GM18511 (cell line): ENCODE results near the gene CYB5RL.
A peak's percentile ranks its signal among the peaks of the same experiment; 100 is the strongest.
"Not testable (repeated sequence)": the region's sequence is repeated elsewhere in the genome, so short reads cannot be mapped to it uniquely, and the experiment has no call there.

Source experiments
- ATAC-seq: cut with Tn5 transposase; IDR thresholded peaks from one replicate; pipeline ENCODE4 v1.9.1; 2021; ENCODE audit warnings: mild to moderate bottlenecking, moderate library complexity; ENCODE audit not compliant: unreplicated experiment

The CYB5RL gene, protein sequence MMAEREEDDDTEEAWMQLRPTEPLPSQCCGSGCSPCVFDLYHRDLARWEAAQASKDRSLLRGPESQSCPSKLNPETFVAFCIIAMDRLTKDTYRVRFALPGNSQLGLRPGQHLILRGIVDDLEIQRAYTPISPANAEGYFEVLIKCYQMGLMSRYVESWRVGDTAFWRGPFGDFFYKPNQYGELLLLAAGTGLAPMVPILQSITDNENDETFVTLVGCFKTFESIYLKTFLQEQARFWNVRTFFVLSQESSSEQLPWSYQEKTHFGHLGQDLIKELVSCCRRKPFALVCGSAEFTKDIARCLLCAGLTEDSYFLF

GRCh38 chr1:54199765-54200518 is at the start of gene CYB5RL, which contains the start of gene MRPL37:
Gene CYB5RL, minus strand, starts transcription at chr1:54200030. Its CDS starts 4,414 bp downstream, at chr1:54195616.
Gene MRPL37, plus strand, starts transcription at chr1:54200167. Its CDS starts 77 bp downstream, at chr1:54200244.
- ATAC-seq, result peak; percentile 98

GRCh38 chr1:54248966-54249365 is 49.1 kb upstream of the CYB5RL start:
- no peak for ATAC-seq

- ATAC-seq, result no peak
Observed at GRCh38 chr1:54247863-54248515, 48.2 kb upstream of the CYB5RL start.

DNA sequence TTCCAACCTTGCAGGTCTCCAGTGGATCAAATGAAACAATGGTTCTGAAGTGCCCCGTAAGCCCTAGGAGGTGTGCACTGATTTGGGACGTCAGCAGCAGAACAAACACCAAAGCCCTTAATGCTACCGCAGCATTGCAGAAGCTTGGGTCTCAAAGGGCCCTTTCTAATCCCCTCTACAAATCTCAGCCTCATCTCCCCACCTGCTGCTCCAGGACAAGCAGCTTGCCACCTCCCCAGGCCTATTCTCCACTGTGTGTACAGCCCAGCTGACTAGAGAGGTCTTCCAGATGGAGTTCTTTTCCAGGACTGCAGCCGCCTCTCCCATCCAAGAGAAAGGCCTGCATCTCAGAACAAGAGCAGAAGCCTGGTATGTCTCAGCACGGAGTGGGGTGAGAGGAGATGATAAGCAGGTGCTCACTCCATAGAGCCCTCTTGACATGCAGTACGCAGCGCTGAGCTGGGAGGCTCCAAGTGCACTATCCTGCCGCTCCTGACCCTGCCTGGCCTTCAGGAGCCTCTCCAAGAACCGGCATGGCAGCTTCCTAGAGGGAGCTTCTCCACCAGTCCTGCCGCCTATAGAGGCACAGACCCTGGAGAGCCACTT is 46.4 kb upstream of the CYB5RL start:
- no peak for ATAC-seq

DNA sequence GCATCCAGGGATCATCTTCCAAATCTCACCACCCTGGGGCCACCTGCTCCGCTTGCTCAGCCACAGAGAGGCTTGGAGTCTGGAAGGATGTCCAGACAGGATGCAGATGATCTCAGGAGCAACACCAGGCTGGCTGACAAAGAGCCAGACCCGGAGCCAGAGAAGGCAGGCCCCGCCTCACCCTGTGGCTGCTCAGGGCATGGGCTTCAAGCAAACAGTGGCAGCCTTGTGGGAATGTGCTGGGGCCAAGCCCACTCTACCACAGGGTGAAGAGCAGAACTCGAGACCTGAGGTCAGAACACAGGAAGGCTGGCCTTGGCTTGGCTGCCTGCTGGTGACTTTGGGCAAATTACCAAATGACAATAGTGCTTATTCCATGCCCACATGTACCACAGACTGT is 45.7 kb upstream of the CYB5RL start:
- no peak for ATAC-seq

DNA sequence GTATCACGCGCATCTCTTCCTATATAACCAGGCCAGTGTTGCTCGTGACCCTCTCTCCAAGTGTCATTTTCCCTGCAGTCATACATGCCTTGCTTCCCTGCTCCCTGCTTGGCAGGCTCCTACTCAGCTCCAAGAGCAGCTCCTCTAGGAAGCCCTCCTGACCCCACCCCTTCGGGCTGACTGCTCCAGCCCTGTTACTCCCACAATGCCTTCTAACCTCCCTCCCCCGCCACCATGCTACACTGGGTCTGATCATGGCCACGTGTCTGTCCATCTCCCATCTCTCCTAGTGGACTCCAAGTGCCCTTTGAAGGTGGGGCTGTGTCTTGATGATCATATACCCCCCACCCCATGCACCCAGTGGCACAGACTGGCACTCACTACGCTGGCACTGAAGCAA is 44.8 kb upstream of the CYB5RL start:
- ATAC-seq, result no peak

DNA sequence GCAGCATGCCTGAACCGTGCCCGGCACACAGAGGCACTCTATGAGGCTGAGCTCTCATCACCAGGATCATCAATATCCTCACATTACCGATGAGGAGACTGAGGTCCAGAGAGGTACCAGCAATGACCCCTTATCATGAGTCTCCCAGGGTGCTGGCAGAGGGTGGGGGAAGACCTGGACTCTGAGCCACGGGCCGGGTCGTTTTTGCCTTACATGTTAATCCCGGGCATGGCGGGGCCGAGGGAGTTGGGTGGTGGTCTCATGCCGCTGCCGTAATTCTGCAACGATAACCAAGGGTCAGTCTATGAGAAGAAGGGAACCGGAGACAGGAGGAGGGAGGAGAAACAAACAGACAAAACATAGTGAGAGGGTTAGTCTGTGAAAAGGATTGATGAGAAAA is 43.2 kb upstream of the CYB5RL start:
- no peak for ATAC-seq

GRCh38 chr1:54241364-54241763 is 41.5 kb upstream of the CYB5RL start:
- no peak for ATAC-seq

- ATAC-seq, result no peak
Observed at GRCh38 chr1:54240741-54241335, 41.0 kb upstream of the CYB5RL start.

- ATAC-seq, result no peak
Observed at GRCh38 chr1:54239631-54240031, 39.8 kb upstream of the CYB5RL start.

- ATAC-seq, result no peak
Observed at GRCh38 chr1:54239035-54239383, 39.2 kb upstream of the CYB5RL start.

- ATAC-seq, result no peak
Observed at GRCh38 chr1:54238353-54239034, 38.7 kb upstream of the CYB5RL start.

DNA sequence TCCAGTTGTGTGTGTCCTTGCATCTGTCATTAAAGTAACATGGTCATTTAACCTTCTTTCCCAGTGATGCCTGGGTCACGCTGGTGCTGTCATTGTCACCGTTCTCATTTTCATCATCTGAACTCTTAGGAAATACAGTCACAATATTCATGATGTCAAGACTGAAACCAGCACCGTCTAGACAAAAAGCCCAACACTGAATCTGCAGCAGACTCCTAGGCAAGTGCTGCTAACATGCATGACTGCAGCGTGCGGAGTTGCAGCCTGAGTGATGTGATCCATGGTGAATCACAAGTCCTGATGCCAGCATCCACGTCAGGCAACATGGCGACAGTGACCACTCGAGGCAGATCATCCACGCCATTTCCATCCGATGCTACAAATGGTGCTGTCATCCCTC is 37.8 kb upstream of the CYB5RL start:
- no peak for ATAC-seq

DNA sequence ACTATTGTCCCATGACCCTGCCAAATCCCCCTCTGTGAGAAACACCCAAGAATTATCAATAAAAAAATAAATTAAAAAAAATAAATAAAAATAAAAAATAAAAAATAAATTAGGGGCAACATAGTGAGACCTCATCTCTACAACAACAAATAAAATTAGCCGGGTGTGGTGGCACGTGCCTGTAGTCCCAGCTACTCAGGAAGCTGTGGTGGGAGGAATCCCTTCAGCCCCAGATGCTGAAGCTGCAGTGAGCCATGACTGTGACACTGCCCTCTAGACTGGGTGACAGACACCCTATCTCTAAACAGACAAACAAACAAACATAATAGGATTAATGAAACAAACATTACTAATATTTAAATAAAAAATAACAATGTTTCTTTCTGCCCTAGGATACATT is 34.5 kb upstream of the CYB5RL start:
- no peak for ATAC-seq

GRCh38 chr1:54233196-54233595 is 33.4 kb upstream of the CYB5RL start:
- not testable (repeated sequence) for ATAC-seq

DNA sequence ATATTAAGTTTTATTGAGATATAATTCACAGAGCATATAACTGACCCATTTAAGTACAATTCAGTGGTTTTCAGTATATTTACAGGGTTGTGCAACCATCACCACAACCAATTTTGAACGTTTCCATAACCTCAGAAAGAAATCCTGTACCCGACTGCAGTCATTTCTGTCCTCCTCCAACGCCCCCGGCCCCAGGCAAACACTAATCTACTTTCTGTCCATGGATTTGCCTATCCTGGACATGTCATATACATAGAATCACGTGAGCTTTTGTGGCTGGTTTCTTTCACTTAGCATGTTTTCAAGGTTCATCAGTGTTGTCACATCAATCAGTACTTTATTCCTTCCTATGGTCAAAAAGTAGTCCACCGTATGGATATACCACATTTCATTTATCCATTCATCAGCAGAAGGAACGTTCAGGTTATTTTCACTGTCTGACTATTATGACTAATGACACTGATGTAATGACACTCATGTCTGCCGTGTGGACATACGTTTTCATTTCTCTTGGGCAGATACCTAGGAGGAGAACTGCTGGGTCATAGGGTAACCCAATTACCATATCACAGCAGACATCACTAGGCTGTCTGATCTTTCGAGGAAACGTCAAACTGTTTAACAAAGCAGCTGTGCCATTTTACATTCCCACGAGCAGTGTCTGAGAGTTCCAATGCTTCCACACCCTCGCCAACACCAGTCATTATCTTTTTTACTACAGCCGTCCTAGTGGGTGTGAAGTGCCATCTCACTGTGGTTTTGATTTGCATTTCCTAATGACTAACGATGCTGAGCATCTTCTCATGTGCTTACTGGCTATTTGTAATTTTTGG is 30.9 kb upstream of the CYB5RL start:
- no peak for ATAC-seq

- ATAC-seq, result no peak
Observed at GRCh38 chr1:54229281-54229891, 29.6 kb upstream of the CYB5RL start.

DNA sequence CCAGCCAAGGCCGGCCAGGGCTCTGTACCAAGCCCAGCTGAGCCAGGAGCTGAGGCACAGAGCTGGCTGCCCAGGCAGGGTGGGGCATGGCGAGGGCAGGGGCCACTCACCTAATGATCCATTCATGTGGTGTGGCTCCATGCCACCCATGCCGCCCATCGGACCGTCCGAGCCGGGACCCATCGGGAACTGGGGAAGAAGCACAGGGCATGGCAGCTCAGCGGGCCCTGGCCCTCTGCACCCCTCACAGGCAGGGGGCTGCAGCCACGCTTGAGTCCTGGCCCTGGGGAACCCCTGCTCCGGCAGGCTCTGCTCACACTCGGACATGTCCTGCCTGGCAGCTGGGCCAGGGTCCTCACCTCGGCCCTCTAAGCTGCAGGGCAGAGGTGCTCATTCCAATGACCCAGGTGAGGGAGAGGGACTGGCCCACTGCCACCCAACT is 28.8 kb upstream of the CYB5RL start:
- no peak for ATAC-seq

DNA sequence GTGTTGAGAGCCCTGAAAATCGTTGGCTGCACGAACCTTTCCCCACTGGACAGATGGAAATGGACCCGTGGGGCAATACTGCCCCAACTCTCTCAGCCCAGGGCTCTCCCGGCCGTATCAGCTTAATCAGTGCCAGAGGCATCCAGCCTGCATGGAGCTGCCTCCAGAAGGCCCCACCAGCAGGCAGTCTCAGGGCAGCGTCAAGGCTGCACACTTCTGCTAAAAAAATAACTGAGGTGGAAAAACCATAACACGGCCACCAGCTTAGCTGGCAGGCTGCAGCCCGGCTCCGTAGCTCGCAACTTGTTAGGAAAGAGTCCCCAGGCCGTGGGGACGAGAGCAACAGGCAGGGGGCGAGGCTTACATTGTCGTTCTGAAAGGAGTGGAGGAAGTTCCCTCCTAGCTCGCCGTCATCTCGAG is 28.1 kb upstream of the CYB5RL start:
- no peak for ATAC-seq
